ENCODE data around the gene PTPRD.

Gene PTPRD

GRCh38 chr9:10255758-10256157 is 357.0 kb downstream of the PTPRD start:
- no peak for TF ChIP-seq CTCF (IDR thresholded peaks at IDR 0.05; ENCODE audit: low read depth, low read length, missing control alignments)
- no peak overlapping the region for H3K4me3 ChIP-seq (ENCODE audit: low read depth, low read length)
- in situ Hi-C loops (cut with HindIII; ENCODE audit: low sequenced_read_pairs): no loop called here
- no peak for DNase-seq (ENCODE audit: low read depth)

- H3K4me3 ChIP-seq (ENCODE audit: low read depth, low read length): no peak overlapping the region
- no peak for TF ChIP-seq CTCF (IDR thresholded peaks at IDR 0.05; ENCODE audit: low read depth, low read length, missing control alignments)
- DNase-seq (ENCODE audit: low read depth): no peak
- in situ Hi-C loops (cut with HindIII; ENCODE audit: low sequenced_read_pairs): no loop called here
Measured at GRCh38 chr9:10254338-10254737, 358.5 kb downstream of the PTPRD start.

- TF ChIP-seq CTCF (IDR thresholded peaks at IDR 0.05; ENCODE audit: low read depth, low read length, missing control alignments): no peak
- no peak for DNase-seq (ENCODE audit: low read depth)
- in situ Hi-C loops (cut with HindIII; ENCODE audit: low sequenced_read_pairs): no loop called here
- H3K4me3 ChIP-seq (ENCODE audit: low read depth, low read length): no peak overlapping the region
Measured at GRCh38 chr9:10253341-10253740, 359.5 kb downstream of the PTPRD start.

- no peak for DNase-seq (ENCODE audit: low read depth)
- no peak for TF ChIP-seq CTCF (IDR thresholded peaks at IDR 0.05; ENCODE audit: low read depth, low read length, missing control alignments)
- in situ Hi-C loops (cut with HindIII; ENCODE audit: low sequenced_read_pairs): no loop called here
- H3K4me3 ChIP-seq (ENCODE audit: low read depth, low read length): no peak overlapping the region
Measured at GRCh38 chr9:10252174-10252573, 360.6 kb downstream of the PTPRD start.

GRCh38 chr9:10251490-10251889 is 361.3 kb downstream of the PTPRD start:
- TF ChIP-seq CTCF (IDR thresholded peaks at IDR 0.05; ENCODE audit: low read depth, low read length, missing control alignments): no peak
- DNase-seq (ENCODE audit: low read depth): no peak
- in situ Hi-C loops (cut with HindIII; ENCODE audit: low sequenced_read_pairs): no loop called here
- H3K4me3 ChIP-seq (ENCODE audit: low read depth, low read length): no peak overlapping the region

- in situ Hi-C loops (cut with HindIII; ENCODE audit: low sequenced_read_pairs): no loop called here
- DNase-seq (ENCODE audit: low read depth): no peak
- no peak for TF ChIP-seq CTCF (IDR thresholded peaks at IDR 0.05; ENCODE audit: low read depth, low read length, missing control alignments)
- no peak overlapping the region for H3K4me3 ChIP-seq (ENCODE audit: low read depth, low read length)
Measured at GRCh38 chr9:10250219-10250618, 362.6 kb downstream of the PTPRD start.

GRCh38 chr9:10248890-10249289 is 363.9 kb downstream of the PTPRD start:
- H3K4me3 ChIP-seq (ENCODE audit: low read depth, low read length): no peak overlapping the region
- TF ChIP-seq CTCF (IDR thresholded peaks at IDR 0.05; ENCODE audit: low read depth, low read length, missing control alignments): no peak
- DNase-seq (ENCODE audit: low read depth): no peak
- in situ Hi-C loops (cut with HindIII; ENCODE audit: low sequenced_read_pairs): no loop called here
